8988T (cell line): ENCODE results near the gene MBTPS1.
"Not testable (repeated sequence)": the region's sequence is repeated elsewhere in the genome, so short reads cannot be mapped to it uniquely, and the experiment has no call there.

Source experiments
- DNase-seq: peaks from one replicate; pipeline ENCODE4 v3.0.0; 2011

The MBTPS1 gene

DNA sequence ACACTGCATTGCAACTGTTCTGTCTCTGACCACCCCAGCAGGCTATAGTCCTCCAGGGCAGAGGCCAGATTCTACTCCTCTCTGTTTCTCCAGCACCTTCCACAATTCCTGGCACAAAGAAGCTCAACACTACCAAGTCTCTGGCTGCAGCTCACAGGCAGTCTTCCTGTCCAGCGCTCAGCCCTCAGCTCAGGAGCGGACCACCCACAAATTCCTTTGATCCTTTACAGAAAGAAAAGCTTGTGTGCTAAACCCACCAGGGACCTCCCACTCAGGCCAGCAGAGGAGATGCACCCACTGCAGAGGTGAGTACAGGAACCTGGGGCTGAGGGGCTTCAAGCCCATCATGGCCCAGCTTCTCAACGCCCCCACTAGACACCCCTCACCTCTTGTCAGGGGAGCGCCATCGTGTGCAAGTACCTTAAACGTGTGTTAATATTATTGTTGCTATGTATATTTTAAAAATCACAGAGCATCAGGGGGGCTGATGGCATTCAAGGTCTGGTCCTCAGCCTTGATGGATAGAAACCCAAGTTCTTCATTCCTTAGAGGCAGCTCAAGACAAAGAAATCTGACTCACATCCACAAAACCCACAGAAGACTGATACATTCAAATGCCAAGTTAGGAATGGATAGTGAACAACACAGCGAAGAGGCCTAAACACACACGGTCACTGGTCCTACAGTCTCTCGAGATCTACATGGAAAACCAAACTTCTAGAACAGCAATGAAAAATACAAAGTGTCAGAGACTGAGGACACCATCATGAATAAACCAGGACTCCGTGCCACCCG lies 19.8 kb upstream of the MBTPS1 start:
- no peak for DNase-seq

DNA sequence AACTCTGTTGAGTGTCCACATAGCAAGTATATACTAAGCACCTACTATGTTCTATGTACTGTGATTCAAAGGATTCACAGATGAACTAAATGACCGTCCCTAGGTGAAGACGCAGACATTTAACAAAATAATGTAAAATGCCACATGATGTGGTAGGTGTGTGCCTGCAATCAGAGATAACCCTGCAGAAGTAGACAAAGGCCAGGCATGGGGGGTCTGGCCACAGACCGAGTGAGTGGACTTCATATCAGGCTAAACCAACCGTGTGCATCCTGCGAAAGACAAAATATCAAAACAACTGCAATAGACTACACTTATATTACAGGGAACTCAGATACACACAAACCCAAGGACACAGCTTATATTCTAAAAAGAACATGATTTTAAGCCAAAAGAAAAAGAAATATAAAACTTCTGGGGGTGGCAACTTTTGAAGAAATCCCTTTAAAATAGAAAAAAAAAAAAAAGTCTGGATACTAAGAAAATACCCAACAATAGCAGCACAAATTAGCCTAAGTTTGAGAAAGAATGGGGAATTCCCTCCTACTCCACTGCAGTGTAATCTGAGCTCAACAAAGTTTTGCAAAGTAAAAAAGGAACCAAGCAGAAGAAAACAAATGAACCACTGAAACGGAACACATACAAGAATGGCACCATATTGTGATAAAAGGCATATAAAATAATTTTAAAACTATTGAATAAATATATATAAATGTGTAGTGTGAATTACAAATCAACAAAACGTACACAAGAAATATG lies 16.0 kb upstream of the MBTPS1 start:
- no peak for DNase-seq

DNA sequence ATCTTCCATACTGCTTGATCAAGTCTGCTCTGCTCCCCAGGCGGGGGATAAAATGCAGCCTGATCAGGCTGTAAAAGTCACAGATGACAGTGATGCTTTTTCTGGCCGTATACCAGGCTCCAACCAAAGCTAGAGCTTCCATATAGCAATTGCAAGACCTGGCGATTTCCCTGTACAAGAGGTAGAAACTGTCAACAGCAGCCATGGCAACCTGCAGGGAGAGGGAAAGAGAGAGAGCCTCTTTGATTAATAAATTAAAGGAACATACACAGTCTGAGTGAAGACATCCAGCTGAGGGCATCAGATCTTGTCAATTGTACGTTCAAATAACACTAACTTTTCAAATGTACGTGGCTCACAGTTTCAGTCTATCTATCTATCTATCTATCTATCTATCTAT lies 14.4 kb upstream of the MBTPS1 start:
- no peak for DNase-seq

DNA sequence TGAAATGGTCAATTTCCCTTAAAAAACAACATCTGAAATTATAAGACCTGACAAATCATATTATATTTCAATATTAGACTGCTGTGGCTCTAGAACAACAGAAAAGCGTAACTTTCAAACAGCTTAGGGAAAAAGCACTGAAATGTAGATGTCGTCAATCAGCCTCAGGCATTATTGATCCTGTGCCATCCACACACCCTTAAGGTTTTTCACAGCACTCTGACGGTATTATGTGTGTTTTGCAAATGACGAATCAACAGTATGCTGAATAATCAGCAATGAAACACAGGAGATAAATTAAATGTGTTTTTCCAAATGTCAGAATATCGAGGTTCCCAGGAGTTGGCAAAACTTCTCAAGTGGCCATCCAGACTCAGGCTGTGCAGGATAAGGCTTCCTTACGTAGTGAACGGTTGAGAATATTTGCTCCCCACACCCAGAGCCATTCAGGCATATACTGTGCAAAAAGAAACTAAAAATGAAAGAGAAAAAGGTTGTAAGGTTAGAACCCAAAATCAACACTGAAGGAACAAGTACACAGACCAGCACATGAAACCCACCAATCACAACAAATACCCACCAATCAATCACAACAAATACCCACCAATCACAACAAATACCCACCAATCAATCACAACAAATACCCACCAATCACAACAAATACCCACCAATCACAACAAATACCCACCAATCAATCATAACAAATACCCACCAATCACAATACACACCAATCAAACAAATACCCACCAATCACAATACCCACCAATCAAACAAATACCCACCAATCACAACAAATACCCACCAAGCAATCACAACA lies 7.7 kb upstream of the MBTPS1 start:
- no peak for DNase-seq

DNA sequence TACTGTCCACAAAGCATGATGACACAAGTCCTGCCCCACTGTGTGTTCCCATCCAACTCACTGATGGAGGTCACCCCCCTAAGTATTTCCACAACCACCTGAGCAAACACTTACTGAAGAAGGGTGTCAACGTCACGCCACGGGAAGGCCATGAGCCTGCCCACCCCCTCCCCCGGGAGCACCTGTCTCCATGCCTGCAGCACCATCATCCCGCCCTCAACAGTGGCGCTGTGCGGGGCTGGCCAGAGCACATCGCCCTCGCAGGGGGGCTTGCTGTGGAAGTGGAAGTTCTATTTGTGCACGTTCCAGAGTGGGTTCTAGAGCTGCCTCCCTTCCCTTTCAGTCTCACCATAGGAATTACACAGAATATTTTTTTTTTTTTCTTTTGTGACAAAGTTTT lies 4.3 kb upstream of the MBTPS1 start:
- DNase-seq, result no peak

DNA sequence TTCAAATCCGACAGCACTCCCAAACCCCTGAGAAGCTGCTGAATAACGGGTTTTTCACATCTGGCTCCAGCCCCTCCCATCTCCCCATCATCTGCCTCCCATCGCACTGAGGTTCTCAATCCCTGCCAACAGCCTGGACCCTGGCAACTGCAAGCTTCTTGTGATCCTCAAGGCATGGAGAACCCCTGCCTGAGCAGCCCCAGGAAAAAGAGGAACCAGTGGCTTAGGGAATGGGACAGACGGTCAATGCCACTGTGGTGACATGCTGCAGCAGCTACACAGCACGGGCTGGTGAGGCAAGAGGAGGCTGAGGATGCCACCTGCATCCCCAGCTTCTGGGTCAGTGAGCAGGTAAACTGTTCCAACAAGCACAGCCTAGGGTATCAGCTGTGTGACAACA lies 3.3 kb upstream of the MBTPS1 start:
- DNase-seq, result no peak

DNA sequence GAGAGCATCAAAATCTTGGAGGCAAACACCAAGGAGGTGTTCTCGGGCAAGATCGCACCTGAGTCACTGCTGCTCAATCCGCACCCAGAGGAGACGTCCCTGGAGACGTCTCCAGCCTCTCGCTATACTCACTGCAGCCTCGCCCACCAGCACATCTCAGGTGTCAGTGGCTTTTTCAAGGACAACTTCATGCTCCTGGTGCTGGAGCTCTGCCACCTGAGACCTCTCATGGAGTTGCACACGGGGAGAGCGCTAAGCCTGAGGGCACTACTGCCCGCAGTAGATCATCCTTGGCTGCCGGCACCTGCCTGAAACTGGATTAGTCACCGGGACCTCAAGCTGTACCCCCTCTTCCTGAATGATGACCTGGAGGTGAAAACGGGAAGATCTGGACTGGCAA lies 2.6 kb upstream of the MBTPS1 start:
- DNase-seq, result no peak

DNA sequence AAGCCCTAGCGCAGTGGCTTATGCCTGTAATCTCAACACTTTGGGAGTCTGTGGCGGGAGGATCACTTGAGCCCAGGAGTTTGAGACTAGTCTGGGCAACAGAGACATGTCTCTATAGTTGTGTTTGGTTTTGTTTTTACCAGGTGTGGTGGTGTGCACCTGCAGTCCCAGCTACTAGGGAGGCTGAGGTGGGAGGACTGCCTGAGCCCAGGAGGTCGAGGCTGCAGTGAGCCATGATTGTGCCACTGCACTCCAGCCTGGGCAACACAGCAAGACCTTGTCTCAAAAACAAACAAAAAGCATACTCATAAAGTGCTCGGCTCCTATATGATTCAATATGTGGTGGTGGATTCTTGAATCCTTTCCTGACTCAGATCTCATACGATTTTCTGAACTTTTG lies 1.6 kb upstream of the MBTPS1 start:
- not testable (repeated sequence) for DNase-seq

DNA sequence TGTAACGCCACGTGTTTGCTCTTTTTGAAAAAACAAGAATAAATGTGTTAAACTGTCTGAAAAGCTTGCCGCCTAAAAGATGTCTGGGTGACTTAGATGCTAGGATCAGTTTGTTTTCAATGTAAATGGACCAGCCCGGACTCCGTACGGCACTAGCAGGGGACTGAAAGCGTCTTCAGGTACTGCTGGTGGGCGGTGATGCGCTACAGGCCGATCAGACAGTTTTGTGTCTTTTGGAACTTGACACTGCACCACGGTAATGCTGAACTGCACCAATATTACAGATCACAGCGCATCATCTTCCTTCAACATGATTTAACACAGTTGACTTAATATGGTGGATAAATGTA lies 727 bp upstream of the MBTPS1 start:
- no peak for DNase-seq

DNA sequence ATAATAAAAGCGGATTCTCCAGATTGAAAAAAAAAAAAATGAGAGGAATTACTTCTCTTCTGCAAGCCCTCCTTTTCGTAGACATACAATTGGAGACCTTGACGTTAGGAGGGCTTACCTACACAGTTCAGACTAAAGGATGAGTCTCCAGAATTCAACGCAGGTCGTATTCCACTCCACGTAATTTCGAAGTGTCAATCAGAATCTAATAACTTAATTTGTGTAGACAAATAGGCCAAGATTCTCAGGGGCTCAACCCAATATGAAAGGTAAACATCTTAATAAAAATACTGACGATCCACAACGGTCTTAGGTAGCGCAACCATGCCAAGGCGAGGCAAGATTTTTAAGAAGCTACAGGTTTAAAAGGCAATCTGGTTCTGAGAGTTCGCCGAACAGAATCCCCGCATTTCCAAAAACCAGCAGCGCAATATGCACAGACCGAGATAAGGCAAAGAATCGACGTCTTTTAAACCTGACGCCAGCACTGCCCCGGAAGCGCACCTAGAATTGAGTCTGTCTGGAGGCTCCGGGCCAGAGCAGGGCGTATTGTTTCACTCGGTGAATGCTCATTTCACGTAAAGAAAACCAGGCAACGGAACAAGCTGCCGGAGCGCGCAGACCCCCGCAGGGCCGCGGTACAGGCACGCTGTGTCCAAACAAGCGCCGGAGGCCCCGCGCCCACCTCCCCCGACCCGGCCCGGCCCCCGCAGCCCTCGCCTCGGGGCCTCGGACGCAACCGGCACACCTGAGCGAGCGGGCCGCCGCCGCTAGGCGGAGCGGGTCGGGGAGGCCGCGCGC lies 623 bp downstream of the MBTPS1 start:
- DNase-seq, result no peak

DNA sequence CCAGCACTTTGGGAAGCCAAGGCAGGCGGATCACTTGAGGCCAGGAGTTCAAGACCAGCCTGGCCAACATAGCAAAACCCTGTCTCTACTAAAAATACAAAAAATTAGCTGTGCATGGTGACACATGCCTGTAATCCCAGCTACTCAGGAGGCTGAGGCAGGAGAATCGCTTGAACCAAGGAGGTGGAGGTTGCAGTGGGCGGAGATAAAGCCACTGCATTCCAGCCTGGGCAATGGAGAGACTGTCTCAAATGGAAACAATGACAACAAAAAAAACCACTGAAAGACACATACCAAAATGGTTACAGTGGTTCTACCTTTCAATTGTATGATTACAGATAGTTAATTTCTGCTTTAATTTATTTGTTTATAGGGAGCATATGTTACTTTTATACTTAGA lies 4.8 kb downstream of the MBTPS1 start:
- DNase-seq, result not testable (repeated sequence)

DNA sequence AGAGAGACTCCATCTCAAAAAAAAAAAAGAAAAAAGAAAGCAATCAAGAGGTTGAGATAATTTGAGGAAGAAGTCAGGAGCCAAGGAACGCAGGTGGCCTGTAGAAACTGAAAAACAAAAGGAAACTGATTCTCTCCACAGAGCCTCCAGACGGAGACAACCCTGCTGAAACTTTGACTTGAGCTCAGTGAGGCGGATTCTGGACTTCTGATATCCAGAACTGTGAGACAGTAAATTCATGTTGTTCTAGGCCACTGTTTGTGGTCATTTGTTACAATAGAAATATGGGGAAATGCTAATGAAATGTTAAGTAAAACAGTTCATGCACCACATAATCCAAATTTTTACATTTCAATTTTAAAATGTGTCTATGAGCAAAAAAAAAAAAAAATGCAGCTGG lies 5.2 kb downstream of the MBTPS1 start:
- DNase-seq, result no peak

DNA sequence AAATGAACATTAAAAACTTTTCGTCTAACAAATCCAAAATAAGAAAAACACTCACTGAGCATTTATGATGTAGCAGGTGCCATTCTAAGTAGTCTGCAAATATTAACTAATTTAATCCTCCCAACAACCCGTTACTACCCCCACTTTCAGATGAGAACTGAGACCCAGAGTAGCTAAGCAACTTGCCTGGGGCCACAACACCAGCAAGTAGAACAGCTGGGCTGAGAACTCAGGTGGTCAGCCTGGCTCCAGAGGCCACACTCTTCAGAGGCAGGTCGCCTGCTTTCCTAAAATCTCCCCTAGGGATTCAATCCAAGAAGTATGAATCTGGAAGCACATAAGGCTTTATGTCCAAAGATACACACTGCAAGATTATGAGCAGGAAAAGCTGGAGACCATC lies 6.2 kb downstream of the MBTPS1 start:
- DNase-seq, result no peak

DNA sequence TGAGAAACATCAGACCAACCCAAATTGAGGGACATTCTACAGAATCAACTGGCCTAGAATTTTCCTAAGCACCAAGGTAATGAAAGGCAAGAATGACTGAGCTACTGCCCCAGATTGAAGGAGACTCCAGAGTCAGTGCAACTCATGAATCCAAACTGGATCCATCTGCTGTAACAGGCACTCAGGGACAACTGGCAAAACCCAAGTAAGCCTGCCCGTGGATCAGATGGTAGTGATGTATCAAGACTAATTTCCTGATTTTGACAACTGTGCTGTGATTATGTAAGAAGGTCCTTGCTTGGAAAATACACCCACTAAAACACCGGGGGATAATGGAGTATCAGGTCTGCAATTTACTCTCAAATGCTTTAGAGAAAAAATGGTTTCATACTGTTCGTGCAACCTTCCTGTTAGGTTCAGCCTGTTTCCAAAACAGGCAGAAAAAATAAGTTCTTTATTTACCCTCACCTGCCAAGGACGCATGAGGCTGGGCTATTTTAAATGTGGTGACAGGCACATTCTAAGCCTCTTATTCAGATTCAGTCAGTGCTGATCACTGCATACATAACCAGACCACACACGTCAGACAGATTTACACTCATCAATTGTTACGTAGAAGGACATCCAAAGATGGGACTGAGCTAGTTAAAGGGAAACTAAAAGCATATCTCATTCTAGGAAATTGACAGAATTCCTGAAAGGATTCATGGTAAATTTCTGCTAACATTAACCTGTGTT lies 7.0 kb downstream of the MBTPS1 start:
- no peak for DNase-seq

DNA sequence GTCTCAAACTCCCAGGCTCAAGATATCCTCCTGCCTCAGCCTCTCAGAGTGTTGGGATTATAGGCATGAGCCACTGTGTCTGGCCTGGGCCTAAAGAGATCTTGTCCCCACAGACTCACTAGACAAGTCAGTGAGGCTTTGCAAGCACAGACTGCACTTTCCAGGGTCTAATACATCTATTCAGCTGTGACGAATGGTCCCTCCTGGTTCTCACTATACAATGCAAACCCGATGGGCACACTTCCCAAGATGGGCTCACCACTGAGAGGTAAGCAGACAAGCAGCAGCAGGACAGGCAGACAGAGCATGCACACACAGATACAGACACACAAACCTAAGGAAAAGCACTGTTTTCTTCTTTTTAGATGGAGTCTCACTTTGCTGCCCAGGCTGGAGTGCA lies 8.8 kb downstream of the MBTPS1 start:
- no peak for DNase-seq

DNA sequence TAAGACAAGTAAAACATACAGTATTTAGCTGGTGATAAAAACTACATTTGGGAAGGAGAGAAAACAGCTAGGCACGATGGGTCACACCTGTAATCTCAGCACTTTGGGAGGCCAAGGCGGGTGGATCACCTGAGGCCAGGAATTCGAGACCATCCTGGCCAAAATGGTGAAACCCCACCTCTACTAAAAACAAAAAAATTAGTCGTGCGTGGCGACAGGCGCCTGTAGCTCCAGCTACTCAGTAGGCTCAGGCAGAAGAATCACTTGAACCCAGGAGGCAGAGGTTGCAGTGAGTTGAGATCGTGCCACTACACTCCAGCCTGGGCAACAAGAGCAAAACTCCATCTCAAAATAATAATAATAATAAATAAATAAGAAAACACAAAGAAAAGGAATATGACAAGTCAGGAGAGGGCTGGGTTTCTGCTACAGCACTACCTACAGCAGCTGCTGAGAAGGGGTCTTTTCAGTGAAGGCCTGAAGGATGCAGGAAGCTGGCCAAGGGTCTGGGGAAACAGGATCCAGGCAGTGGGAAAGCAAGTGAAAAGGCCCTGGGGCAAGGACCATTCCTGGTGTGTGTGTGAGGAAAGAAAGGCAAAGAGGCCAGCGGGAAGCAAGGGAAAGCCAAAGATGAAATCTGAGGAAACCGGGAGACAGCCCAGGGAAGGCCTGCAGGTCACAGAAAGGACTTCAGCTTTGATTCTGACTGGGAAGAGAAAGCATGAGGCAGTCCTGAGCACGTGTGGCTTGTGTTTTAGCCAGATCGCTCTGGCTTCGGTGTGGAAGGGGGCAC lies 10.6 kb downstream of the MBTPS1 start:
- DNase-seq, result no peak

DNA sequence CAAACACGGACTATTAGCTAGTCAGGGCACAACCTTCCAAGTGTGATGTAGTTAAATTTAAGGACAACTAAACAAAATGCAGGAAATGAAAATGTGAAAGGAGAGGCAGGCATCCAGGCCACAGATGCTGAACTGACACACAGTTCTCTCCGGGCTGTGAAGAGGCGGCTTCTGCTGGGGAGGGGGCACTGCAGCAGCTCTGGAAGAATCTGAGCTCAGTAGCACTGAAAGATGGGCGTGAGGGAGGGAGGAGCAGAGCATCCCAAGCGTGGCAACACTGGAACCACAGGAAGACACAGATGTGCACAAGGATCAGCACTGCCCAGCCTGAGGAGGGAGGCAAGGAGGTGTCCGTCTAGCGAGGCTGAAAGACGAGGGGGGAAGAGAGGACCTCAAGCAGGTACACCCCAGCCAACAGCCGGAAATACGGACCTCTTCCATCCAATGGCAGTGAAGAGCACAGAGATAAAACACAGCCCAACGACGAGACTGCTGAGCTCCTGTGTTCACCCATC lies 11.4 kb downstream of the MBTPS1 start:
- no peak for DNase-seq

DNA sequence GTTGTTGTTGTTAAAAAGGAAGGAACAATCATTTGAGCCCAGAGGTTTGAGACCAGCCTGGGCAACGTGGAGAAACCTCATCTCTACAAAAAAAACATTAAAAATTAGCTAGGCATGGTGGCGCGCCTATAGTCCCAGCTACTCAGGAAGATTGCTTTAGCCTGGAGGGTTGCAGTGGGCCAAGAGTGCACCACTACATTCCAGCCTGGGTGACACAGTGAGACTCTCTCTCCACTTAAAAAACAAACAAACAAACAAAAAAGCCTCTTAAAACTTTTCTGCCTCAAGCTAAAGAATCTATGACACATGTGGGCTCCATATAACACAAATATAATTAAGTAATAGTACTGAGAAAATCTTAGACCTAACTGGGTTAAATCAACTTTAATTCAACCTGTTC lies 12.5 kb downstream of the MBTPS1 start:
- no peak for DNase-seq

DNA sequence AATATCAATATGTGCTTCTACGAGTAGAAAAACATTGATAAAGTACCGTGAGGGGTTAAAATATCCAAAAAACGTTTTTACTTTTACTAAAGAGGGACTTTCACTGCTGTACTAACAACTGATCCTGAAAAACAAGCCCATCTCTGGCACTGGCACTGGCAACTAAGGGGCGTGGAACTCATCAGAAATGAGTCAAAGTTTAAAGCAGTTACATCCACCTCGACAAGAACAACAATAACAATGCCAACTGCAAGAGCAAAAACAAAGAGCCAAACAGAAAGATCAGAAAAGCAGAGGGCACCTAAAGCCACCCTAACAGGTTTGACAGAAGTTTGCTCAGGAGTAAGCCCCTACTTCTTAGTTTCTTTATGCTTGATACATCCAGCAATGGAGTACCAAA lies 13.1 kb downstream of the MBTPS1 start:
- no peak for DNase-seq

DNA sequence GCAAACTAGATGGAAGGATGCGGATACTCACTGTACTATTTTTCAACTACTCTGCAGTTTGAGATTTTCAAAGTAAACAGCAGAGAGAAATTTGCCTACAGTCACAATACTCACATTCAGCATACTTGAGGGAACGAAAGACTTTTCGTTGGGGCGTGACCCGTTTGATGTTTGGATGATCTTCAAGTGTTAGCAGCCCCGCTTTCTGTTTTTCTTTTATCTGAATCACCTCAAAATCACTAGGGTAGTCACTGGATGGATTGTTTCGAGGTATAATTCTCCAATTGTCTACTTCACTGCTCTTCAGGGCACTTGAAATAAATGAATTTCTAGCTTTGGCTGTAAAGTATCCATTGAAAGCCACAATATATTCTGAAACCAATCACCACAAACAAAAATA lies 17.8 kb downstream of the MBTPS1 start:
- no peak for DNase-seq

DNA sequence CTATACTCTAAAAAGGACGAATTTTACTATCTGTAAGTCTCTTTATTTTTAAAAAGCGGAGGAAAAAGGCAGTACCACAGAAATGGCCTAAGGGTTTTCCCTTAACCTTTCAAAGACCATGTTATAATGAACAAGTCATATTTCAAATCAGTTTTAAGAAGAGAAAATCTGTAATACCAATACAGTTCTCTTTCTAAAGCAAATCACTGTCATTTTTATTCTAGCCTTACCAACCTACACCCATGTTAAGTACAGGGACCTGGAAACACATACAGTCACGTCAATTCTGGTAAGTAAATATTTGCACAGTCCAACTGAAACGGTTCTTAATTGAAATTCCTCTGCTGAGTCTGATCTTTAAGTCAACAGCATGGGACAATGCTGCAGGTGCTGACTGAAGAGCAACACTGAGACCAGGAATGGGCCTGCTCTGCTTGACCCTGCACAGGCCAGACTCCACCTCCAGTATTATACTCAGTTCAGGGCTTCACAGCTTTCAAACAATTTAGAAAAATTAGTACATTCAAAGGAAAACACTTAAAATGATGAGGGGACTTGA lies 20.2 kb downstream of the MBTPS1 start:
- no peak for DNase-seq
